Lung microvascular endothelial cell (primary cell): ENCODE data around the gene SOWAHC. TPM values are rescaled to one million over a fixed set of nuclear protein-coding genes. Genes with fewer than 3 reads are reported as not detected.
"Not testable (repeated sequence)": the region's sequence is repeated elsewhere in the genome, so short reads cannot be mapped to it uniquely, and the experiment has no call there.

Experiments
- DNase-seq, 2 donors: peaks; one replicate each; pipeline versions ENCODE4 v3.0.0 to v3.0.0-alpha.2; 2010; ENCODE audit warnings: low read depth in 2 of 2
- total RNA-seq: library from RNA; depleted of rRNA; stranded (reverse); fragments of >200 nt; gene quantifications from 2 replicates; pipeline ENCODE4 v1.2.1, GENCODE V29; 2014

Gene SOWAHC, protein sequence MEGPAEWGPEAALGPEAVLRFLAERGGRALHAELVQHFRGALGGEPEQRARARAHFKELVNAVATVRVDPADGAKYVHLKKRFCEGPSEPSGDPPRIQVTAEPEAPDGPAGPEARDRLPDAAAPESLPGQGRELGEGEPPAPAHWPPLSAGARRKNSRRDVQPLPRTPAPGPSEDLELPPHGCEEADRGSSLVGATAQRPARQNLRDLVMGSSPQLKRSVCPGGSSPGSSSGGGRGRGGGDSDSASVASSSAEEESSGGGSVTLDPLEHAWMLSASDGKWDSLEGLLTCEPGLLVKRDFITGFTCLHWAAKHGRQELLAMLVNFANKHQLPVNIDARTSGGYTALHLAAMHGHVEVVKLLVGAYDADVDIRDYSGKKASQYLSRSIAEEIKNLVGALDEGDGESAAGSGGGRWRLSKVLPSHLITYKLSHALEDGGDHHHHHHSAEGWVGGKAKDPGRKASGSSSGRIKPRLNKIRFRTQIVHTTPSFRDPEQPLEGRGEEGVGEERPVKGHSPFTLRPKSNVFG
- 4.6 and 11.5 TPM in 2 replicates for total RNA-seq

GRCh38 chr2:109613922-109614714 is at the start of gene SOWAHC, which contains the start of gene SEPTIN10:
TSS of gene SOWAHC (plus strand) at chr2:109614364. CDS start at chr2:109614490, 126 bp downstream.
TSS of gene SEPTIN10 (minus strand) at chr2:109613966. CDS start at chr2:109613827, 139 bp downstream.
- DNase-seq, result peak; percentile 98 to 100

DNA sequence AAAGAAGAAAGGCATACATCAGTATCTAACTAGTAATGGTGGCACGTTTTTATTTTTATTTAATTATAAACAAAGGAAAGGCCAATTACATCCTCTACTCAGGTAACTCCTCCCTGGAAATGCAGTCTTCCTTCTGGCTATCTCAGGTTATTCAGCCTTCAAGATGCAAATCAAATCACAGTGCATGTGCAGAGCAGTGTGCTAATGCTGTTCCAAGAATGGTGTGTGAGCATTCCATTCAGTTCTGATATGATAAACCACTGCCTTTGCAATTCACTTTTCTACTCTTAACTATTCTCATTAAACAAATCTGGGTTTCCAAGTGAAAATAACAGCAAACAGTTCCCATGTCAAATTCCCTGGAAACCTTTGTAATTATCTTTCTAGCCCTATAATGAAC is 38.8 kb upstream of the SOWAHC start:
- no peak for DNase-seq

DNA sequence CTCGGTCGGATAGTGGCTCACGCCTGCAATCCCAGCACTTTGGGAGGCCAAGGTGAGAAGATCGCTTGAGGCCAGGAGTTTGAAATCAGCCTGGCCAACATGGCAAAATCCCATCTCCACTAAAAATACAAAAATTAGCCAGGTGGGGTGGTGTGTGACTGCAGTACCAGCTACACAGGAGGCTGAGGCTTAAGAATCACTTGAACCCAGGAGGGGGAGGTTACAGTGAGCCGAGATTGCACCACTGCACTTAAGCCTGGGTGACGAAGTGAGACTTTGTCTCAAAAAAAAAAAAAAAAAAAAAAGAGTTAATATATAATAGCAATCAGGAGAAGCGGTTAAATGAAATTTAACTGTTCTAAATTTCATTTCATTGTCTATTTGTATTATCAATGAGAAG is 36.5 kb upstream of the SOWAHC start:
- not testable (repeated sequence) for DNase-seq

DNA sequence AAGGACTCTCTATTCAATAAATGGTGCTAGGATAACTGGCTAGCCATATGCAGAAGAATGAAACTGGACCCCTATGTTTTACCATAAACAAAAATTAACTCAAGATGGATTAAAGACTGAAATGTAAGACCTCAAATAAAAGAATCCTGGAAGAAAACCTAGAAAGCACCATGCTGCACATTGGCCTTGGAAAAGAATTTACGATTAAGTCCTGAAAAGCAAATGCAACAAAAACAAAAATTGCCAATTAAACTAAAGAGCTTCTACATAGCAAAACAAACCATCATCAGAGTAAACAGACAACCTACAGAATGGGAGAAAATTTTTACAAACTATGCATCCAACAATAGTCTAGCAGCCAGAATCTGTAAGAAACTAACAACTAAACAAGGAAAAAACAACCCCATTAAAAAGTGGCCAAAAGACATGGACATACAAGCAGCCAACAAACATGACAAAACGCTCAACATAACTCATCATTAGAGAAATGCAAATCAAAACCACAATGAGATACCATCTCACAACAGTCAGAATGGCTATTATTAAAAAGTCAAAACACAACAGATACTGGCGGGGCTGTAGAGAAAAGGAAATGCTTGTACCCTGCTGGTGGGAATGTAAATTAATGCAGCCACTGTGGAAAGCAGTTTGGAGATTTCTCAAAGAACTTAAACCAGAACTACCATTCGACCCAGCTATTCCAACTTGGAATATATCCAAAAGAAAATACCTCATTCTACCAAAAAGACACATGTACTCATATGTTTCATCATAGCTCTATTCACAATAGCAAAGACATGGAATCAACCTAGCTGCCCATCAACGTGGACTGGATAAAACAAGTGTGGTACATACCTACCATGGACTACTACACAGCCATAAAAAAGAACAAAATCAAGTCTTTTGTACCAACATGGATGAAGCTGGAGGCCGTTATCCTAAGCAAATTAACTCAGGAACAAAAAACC is 31.0 kb upstream of the SOWAHC start:
- DNase-seq, result peak in 1 of 2 donors; percentile 37

DNA sequence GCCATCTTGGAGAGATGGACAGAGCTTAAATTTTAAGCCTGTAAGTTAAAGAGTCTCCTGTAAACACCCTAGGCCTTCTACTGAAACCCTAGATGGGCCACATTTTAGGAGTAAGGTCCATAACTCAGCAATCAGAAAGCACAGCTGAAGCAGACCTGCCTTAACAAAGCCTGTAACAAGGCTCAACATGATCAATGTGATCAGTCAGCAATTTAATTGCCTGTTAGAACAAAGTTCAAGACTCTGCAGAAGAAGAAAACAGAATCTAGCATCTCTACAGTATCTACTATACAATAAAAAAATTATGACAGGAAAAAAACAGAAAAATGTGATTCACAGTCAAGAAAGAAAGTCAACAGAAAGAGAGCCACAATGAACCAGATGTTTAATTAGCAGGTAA is 27.5 kb upstream of the SOWAHC start:
- DNase-seq, result no peak

DNA sequence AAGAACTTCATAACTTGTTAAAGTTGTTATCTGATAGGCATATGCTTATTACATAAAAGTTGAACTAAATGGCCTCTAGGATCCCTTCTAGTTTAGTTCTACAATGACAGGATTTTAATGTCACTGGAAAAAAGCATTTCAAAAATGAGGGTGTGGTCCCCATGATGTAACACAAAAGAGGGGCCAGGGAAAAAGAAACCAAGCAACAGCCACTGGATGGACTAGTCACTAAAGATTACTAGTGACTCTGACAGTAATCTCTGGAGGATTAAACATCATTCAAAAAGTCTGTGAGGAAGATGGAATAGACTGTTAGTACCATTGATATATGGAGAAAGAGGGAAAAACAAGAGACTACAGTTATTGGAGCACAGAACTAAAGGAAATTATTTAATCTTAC is 23.0 kb upstream of the SOWAHC start:
- no peak for DNase-seq

DNA sequence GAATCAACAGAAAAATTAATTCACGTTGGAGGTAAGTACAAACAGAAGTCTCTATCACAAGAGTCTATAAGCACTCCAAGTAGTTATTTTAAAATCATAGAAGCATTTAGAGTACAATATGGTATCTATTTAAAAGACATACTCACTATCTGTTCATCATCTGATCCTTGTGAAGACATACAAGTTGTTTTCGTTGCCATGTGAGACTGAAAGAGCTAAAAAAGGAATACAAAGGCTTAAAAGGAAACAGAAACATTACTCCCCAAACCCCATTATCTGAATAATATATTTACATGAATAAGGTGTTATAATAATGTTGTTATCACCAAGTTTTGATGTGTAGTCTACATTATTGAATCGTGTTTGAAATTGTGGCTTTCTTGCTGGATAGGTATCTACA is 21.3 kb upstream of the SOWAHC start:
- no peak for DNase-seq

DNA sequence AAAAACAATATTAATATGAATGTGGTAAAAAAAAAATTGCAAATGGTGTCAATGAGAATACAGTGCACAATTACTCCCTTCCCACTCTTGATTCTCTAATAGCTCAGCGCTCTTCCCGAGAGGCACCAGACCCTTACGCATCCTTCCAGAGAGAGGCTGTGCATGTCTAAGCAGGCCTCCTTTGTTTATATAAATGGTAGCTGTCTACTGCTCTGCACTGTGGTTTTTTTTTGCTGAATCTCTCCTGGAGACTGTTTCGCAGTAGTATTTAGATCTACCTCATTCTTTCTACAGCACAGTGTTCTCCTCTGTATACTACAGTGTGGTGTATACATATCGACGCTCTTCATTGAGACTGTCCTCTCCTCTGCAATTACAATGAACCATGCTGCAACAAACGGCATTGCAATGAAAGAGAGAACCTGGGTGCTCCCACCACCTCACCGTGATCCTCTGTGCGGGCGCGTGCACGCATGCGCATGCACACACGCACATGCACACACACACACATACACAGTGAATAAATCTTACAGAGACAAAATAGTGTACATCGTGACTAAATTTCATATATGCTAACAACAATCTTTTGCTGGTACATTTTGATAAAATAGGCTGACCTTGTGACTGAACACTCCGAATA is 19.8 kb upstream of the SOWAHC start:
- no peak for DNase-seq

- DNase-seq, result no peak
These were observed 18.5 kb upstream of the SOWAHC start for GRCh38 chr2:109595644-109596043.

DNA sequence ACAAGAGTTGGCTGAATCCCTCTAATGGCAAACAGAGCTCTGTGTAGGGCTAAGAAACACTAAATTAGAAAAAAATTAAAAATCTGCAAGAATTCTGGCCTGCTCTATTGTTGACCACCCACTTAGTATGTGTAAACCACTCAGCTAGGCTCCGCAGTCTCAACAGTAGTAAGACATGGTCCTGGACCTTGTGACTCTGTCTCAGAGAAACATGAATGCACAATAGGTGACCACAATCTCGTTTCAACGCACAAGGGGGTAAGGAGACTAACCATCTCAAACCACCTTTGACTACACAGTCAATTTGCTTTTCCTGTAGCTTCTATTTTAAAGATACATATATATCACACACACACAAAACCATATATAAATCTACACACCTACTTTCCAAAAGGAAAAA is 16.9 kb upstream of the SOWAHC start:
- DNase-seq, result no peak

GRCh38 chr2:109601783-109602182 is 12.4 kb upstream of the SOWAHC start:
- peak; percentile 52 to 88 for DNase-seq

GRCh38 chr2:109602617-109603188 is 11.5 kb upstream of the SOWAHC start:
- DNase-seq, result no peak

DNA sequence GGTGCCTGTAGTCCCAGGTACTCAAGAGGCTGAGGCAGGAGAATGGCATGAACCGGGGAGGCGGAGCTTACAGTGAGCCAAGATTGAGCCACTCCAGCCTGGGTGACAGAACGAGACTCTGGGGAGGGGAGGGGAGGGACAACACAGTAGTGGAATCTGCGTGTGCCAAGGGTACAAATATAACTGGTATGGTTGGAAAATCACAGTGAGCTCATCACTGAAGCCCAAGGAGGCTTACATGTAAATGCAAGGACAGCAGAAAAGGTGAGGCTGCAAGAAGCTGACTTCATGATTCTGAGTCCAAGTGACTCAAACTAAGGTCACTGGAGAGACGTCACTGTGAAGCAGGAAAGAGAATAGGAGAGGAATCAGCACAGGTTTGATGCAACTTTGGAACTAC is 9.6 kb upstream of the SOWAHC start:
- peak in 1 of 2 donors; percentile 59 for DNase-seq

DNA sequence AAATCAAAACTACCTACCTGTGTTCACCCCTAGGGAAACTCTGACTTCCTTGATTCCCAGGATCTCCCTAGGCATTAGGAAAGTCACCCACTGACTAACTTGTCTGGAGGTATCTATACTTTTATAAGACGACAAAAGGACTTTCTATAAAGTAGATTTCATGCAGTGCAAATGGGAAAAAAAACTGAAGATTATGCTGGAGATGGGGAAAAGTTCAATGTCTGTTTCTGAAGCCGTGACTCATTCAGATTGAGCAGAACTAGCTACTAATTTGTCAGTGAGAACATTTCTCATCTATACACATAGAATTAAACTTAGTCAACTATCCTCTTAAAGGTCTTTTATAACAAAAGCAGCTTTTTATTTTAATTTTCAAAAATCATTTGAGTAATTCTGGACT is 6.4 kb upstream of the SOWAHC start:
- DNase-seq, result peak in 1 of 2 donors; percentile 30

- DNase-seq, result peak; percentile 26 to 73
These were observed 4.7 kb upstream of the SOWAHC start for GRCh38 chr2:109609352-109610024.

- DNase-seq, result peak; percentile 28 to 39
These were observed 2.6 kb upstream of the SOWAHC start for GRCh38 chr2:109611467-109612095.

DNA sequence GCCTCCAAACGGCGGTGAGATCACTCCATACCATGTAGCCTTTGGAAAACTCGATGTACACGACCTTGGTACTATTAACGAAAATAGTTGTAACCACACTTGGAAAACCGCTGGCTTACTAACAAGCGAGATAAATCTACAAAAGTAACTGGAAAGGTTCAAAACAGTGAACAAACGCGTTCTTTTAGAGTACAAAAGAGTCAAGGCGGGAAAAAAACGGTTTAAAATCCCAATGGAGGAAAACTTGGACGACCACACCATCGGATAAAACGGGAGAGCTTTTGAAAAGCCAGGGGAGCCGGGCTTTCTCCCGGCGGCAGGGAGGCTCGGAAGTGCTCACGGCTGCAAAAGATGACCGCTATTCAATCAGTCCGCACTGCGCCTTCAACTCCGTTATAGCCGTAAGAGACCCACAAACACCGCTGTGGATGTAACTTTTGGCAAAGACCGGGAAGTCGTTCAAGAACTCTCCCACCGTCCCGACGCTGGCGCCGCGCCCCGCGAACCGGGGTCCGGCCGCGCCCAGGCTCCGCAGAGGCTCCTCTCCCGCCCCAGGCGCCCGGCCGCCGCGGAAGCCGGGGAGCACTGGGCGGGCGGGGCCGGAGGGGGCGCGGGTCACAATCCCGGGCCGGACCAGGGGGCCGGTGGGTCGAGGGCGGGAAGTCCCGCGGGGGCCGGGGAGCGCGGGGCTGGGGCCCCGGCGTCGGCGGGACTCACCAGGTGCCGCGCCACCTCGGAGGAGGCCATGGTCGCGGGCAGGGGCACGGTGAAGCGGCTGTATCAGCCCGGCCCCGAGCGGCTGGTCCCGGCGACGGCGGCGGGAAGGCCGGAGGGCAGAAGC is 863 bp upstream of the SOWAHC start:
- peak; percentile 69 to 70 for DNase-seq
